Measurements from ENCODE around the gene TRIOBP.

The TRIOBP gene

DNA sequence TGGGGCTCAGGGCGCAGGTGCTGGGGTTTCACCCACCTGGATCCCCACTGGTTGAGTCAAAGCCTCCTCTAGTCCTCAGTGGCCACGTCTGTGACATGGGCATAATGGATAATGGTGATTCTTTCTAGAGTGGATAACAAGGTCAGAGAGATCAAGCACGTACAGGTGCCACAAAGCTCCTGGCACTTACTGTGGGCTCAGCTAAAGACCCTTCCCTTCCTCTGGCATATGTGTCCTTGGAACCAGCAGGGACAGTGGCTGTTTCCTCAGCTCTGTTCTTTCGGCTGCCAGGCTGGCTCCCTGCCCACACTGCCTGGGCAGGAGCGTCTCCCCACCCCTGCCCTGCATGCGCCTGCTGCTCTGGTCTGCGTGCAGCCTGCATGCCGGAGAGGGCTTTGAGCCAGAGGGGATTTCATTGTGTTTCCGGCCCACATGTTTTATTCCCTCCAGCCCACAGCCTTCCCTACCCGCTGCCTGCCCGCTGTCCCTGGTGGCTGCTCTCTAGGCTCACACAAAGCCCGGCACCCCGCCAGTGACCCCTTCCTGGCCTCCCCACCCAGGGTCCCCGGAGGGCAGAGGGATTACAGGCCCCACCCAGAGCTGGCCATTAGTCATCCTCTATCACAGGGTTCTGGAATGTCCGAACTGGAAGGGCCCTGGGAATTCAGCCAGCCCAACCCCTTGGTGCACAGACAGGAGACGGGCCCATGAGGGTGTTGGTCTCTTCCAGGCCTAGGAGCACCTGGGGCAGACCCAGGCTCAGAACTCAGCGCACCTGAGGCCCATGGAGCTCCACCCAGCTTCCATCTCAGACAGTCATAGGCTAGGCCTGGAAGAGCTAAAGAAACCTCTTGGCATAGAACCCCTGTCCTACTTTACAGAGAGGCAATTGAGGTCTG lies 55.6 kb downstream of the TRIOBP start:
- DNase-seq = no peak

GRCh38 chr22:37753746-37754145 lies 56.9 kb downstream of the TRIOBP start:
- DNase-seq = no peak

DNA sequence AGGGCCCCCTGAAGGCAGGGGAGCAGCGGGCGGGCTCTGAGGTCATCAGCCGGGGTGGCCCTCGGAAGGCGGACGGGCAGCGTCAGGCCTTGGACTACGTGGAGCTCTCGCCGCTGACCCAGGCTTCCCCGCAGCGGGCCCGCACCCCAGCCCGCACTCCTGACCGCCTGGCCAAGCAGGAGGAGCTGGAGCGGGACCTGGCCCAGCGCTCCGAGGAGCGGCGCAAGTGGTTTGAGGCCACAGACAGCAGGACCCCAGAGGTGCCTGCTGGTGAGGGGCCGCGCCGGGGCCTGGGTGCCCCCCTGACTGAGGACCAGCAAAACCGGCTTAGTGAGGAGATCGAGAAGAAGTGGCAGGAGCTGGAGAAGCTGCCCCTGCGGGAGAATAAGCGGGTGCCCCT lies 60.8 kb downstream of the TRIOBP start:
- DNase-seq = no peak

DNA sequence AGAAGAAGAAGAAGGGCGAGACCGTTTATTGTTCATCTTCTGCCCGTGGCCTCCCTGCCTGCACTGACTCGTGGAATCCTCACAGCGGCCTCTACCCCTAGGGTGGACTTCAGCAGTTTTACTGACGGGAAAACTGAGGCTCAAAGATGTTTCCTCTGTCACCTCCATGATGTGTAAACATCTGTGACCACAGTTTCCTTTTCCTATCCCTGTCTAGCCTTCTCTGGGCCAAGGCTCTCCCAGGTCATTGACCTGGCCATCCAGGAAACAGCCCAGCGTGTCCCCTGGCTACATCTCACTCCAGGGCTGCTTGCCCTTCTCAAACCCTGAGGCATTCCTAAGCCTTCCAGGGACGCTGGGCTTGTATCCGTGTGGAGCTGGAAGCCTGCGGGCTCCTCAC lies 61.8 kb downstream of the TRIOBP start:
- no peak for DNase-seq

DNA sequence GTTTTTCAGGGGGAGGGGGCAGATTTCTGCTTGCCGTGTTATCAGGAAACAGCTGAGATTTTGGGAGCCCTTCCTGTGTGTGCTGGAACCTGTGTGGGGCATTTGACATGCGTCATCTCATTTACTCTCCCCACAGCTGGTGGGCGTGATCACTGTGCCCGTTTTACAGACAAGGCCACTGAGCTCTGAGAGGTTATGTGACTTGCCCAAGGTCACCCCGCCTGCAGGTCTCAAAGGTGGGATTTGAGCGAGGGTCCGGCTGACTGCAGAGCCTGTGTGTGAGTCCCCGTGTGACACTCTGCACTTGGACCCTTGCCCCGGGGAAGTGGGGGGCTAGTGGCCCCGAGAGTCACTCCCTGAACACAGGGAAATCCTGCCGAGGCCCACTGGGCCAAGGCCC lies 62.4 kb downstream of the TRIOBP start:
- no peak for DNase-seq

DNA sequence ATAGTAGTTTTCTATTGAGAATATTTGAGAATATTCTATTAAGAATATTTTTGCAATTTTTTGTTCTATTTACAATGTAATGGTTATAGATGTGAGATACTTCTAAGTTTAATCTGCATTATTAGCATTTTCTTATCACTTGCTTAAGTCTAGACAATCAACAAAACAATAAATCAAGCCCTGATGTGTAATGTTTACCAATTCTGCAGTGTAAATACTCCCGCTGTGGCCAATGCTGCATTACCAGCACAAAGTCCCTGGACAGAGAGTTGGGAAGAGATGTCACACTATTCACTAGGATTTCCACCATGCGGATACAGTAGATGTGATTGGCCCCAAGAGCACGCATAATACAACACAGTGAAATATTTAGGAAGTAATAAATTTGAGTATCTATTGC lies 63.3 kb downstream of the TRIOBP start:
- no peak for DNase-seq

GRCh38 chr22:37762389-37762836 lies 65.6 kb downstream of the TRIOBP start:
- DNase-seq = no peak

GRCh38 chr22:37763012-37763411 lies 66.2 kb downstream of the TRIOBP start:
- no peak for DNase-seq

DNA sequence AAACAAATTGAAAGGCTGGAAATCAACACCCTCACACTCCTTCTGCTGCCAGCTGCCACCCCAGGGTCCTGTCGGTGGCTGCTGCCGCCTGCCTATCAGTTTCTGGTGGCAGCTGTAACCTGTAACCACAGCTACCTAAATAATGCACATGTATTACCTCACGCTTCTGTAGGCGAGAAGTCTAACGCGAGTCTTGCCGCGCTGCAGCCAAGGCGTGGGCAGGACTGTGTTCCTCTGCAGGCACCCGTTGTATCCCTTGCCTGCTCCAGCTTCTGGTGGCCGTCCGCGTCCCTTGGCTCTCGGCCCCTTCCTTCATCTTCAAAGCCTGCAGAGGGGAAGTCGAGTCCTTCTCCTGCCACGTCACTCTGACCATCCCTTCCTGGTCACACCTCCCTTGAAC lies 66.8 kb downstream of the TRIOBP start:
- DNase-seq = no peak

DNA sequence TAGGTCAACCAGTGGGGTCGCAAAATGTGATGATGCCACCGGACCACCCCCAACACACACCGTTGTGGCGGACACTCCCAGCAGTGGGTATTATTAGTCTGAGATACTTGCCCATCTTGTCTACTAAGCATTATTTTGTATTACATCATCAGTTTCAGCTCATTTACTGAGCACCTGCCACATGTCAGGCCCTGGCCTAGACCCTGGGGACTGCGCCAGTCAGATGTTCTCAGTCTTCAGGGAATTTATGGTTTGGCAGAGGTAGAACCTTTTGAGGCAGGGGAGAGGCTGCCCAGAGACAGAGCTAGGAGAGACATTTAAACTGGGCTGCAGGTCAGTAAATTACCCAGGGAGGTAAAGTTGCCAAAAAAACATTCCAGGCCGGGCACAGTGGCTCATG lies 67.8 kb downstream of the TRIOBP start:
- no peak for DNase-seq

- DNase-seq = no peak
Observed at GRCh38 chr22:37765498-37765897, 68.7 kb downstream of the TRIOBP start.

DNA sequence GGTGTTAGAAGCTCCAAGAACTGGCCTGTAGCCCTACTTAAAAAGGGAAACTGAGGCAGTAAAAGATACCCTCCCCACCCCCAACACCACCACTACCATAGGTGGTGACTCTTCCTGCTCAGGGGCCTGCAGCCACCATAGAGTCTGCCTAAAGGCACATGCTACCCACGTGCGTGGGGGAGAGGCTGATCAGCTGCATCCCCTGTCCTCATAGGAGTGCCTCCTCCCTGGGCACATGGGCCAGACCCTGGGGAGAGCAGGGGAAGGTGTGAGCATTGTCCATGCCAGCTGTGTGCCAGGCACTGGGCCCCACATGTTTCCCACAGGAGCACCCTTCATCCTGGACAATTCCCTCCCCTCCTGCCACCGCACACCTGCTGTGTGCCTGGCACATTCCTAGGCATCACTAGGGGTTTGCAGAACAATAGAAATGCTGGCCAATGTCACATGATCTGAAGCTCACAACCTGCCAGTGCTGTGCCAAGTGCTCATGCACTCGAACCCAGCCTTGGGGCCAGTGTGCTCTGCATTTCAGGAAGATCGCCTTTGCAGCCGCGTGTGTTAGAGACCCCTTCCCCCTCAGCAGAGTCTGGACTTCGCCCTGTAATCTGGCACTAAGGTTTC lies 69.2 kb downstream of the TRIOBP start:
- DNase-seq = no peak

DNA sequence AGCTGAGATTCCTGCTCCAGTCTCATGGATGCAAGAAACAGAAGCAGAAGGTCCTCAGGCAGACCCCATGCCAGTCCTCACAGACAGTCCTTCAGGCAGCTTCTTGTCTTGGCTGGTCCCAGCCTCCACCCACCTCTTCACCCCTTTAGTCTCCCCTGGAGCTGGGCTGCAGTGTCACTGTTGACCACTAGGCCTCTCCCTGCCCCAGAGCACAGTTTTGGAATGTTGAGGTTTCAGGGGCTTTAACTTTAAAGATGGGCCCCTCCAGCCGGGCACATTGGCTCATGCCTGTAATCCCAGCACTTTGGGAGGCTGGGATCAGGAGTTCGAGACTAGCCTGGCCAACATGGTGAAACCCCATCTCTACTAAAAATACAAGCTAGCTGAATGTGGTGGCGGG lies 71.4 kb downstream of the TRIOBP start:
- DNase-seq = no peak

DNA sequence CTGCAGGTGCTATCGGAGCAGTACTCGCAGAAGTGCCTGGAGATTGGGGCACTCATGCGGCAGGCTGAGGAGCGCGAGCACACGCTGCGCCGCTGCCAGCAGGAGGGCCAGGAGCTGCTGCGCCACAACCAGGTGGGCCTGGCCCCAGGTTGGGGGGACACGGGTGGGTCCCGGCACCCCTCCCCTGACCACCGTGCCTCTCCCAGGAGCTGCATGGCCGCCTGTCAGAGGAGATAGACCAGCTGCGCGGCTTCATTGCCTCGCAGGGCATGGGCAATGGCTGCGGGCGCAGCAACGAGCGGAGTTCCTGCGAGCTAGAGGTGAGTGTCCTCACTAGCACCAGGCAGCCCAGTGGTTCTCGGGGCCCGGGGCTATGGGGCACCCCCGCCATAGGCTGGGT lies 72.2 kb downstream of the TRIOBP start:
- no peak for DNase-seq

GRCh38 chr22:37771081-37771480 lies 74.2 kb downstream of the TRIOBP start:
- no peak for DNase-seq

GRCh38 chr22:37771702-37772427 lies 75.0 kb downstream of the TRIOBP start:
- DNase-seq = no peak

- no peak for DNase-seq
Observed at GRCh38 chr22:37774728-37775127, 77.9 kb downstream of the TRIOBP start.

DNA sequence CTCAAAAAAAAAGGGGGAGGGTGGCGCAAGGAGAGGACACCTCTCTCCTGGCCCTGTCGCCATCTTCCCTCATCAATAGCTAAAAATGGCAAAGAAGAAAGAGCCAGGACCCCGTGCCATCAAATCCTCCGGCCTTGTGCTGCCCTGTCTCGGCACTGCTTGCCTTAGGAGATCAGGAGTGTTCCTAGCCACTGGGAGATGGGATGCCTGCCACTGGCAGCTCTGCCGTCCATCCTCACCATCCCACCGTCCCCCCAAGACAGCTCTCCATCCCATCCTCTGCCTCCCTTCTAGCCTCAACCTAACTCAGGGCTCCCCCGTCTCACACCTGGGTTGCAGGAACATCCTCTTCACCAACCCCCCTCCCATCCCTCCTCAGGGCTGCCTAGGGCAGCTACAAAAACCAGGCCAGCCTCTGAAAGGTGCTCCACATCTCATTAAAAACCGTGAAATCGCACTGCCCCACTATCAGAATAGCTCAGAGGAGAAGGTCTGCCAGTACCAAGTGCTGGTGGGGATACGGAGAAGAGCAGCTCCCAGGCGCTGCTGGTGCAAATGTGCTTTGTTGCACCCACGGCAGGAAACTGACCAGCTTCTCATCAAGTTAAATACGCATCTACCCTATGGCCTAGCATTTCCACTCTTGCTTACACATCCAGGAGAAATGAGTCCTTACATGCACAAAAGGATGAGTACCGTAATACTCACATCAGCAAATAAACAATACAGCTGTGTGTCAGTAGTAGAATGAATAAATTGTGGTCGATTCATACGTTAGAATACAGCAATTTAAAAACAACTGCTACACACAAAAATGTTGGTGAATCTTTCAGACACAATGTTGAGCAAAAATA lies 79.2 kb downstream of the TRIOBP start:
- no peak for DNase-seq

- DNase-seq = no peak
Observed at GRCh38 chr22:37776639-37777005, 79.8 kb downstream of the TRIOBP start.

GRCh38 chr22:37777122-37777687 lies 80.4 kb downstream of the TRIOBP start:
- no peak for DNase-seq

- no peak for DNase-seq
Observed at GRCh38 chr22:37778370-37779009, 81.6 kb downstream of the TRIOBP start.

All from NCI-H524 treated with DMSO at 0.1 percent for 48 hours (cell line).